SU-DHL-6 (cell line): Measurements from ENCODE around the gene KIF11.

Experiments used
- CTCF ChIP-seq: fragments of 200-600 bp; sonication (generic); IDR thresholded peaks from one replicate; pipeline ENCODE4 v1.5.1; 2017; ENCODE audit warnings: antibody characterized with exemption, mild to moderate bottlenecking, low read length, moderate library complexity; ENCODE audit not compliant: insufficient read depth, poor library complexity, severe bottlenecking
- EZH2phosphoT487 ChIP-seq: fragments of 200-600 bp; sonication (generic), shearing (Covaris generic); conservative IDR thresholded peaks from 2 replicates; pipeline ENCODE4 v1.6.1; 2018; ENCODE audit warnings: mild to moderate bottlenecking, antibody characterized with exemption, low read length, moderate library complexity, mixed read lengths

DNA sequence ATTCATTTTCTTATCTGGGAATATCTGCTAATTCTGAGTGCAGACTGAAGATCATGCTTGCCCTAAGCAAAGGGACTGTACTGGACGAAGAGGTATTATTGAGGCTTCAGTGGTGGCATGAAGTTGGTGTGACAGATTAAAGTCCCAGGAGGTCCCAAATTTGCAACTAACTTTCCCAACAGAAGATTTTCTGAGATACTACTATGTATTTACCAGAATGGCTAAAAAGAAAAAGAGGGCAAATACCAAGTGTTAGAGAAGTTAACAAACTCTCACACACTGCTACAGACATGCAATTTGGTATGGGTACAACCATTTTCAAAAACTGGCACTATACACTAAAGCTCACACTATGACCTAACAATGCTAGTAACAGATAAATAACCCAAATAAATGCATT, 47.4 kb upstream of the KIF11 start:
- TF ChIP-seq CTCF (no peak), EZH2phosphoT487 (no peak)
